Panc1 (cell line): ENCODE measurements around the gene EGFLAM. TPM values are rescaled to one million over a fixed set of nuclear protein-coding genes. Genes with fewer than 3 reads are reported as not detected.

Experiments used
- ATAC-seq: fragments of 200-7000 bp; cut with Tn5 transposase; 2 replicates; pipeline ENCODE4 v1.9.1; 2020; ENCODE audit warnings: mild to moderate bottlenecking, moderate library complexity
- BruUV-seq: library from RNA; stranded (reverse); fragments of 400-500 nt; replicated peaks from 2 replicates; lab custom pipeline; 2021; lab: Mats Ljungman, UMichigan
- CTCF ChIA-PET: fragments of 300-600 bp; sonication (Branson Sonifier 250); formaldehyde crosslinking; loops from one replicate; lab custom pipeline; 2022; ENCODE audit warnings: antibody characterized with exemption; lab: Charles Lee
- POLR2A ChIA-PET: fragments of 300-600 bp; sonication (Branson Sonifier 250); formaldehyde crosslinking; loops from one replicate; lab custom pipeline; 2022; ENCODE audit warnings: antibody characterized with exemption; lab: Charles Lee
- DNase-seq: peaks from one replicate; pipeline ENCODE4 v3.0.0-alpha.2; 2010; ENCODE audit warnings: low read depth, low spot score
- H3K27ac ChIP-seq: 2 replicates; pipeline ENCODE4 v1.5.1; 2011; ENCODE audit warnings: mild to moderate bottlenecking, low read length, inconsistent platforms
- H3K27me3 ChIP-seq: fragments of 200-500 bp; sonication (Bioruptor generic); 2 replicates; pipeline ENCODE4 v1.6.0; 2014; ENCODE audit warnings: low read length, inconsistent platforms; ENCODE audit not compliant: control insufficient read depth, insufficient read depth
- H3K36me3 ChIP-seq: fragments of 200-500 bp; sonication (Bioruptor generic); 2 replicates; pipeline ENCODE4 v1.5.1; 2014; ENCODE audit warnings: inconsistent platforms, mild to moderate bottlenecking, low read length, moderate library complexity; ENCODE audit not compliant: control insufficient read depth, insufficient read depth
- H3K4me1 ChIP-seq: 2 replicates; pipeline ENCODE4 v1.5.1; 2011; ENCODE audit warnings: inconsistent platforms, mild to moderate bottlenecking, low read length, moderate library complexity; ENCODE audit not compliant: control insufficient read depth, insufficient read depth
- H3K4me3 ChIP-seq, 2 experiments: 2 replicates each; pipeline ENCODE4 v1.5.1; 2011 to 2012; ENCODE audit warnings: low read depth in 2 of 2, low read length in 2 of 2, mild to moderate bottlenecking in 2 of 2, inconsistent platforms in 1 of 2, moderate library complexity in 1 of 2
- H3K9me3 ChIP-seq: fragments of 200-500 bp; sonication (Bioruptor generic); 2 replicates; pipeline ENCODE4 v1.5.1; 2014; ENCODE audit warnings: low read depth, mild to moderate bottlenecking, inconsistent platforms, low read length, moderate library complexity; ENCODE audit not compliant: control insufficient read depth, insufficient read depth
- CTCF ChIP-seq: fragments of 450-650 bp; IDR thresholded peaks from 2 replicates; pipeline ENCODE4 v1.5.1; 2017; ENCODE audit warnings: mild to moderate bottlenecking
- POLR2AphosphoS5 ChIP-seq: IDR thresholded peaks from 2 replicates; pipeline ENCODE4 v1.6.1; 2012; ENCODE audit warnings: mild to moderate bottlenecking, low read depth, low read length, moderate library complexity
- REST ChIP-seq, 2 experiments: IDR thresholded peaks; 2 replicates each; pipeline ENCODE4 v1.6.1; 2011 to 2012; ENCODE audit warnings: low read depth in 2 of 2, control low read depth in 1 of 2, low read length in 1 of 2, mild to moderate bottlenecking in 1 of 2, moderate library complexity in 1 of 2; ENCODE audit not compliant: insufficient read depth in 1 of 2
- SIN3A ChIP-seq: IDR thresholded peaks from 2 replicates; pipeline ENCODE4 v1.6.1; 2012; ENCODE audit warnings: low read depth, mild to moderate bottlenecking, low read length, moderate library complexity, borderline replicate concordance; ENCODE audit not compliant: insufficient read depth
- TCF7L2 ChIP-seq: IDR thresholded peaks from 2 replicates; pipeline ENCODE4 v1.6.1; 2011; ENCODE audit warnings: mild to moderate bottlenecking, low read depth, low read length, inconsistent platforms
- in situ Hi-C: cut with HindIII; loops from 2 replicates; pipeline ENCODE4 v1.10.0; 2016; ENCODE audit warnings: low sequenced_read_pairs, low pct_unique_long_range_greater_than_20kb
- intact Hi-C: fragments of 100-400 bp; cut with micrococcal nuclease; formaldehyde crosslinking; loops from one replicate; pipeline ENCODE4 v1.10.0; 2022; ENCODE audit not compliant: unreplicated experiment
- total RNA-seq: library from RNA; stranded (reverse); gene quantifications from one replicate; pipeline ENCODE4 v1.2.1, GENCODE V29; 2021; ENCODE audit not compliant: unreplicated experiment

The EGFLAM gene
- total RNA-seq, 1 experiment from 2014 or later = 14.8 TPM

- no peak for DNase-seq
- TF ChIP-seq POLR2AphosphoS5 (no peak), CTCF (no peak), TCF7L2 (no peak), SIN3A (no peak), REST (IDR thresholded peaks at IDR 0.05; ENCODE audit: insufficient read depth in 1 of 2, low read depth in 2 of 2, low read length in 1 of 2) (no peak)
- ATAC-seq = no peak
- intact Hi-C loops = no loop called here
- in situ Hi-C loops = no loop called here
- H3K36me3 ChIP-seq = no peaks in the 10 kb centered on the region
- peaks cover 9% of the 10 kb centered on the region; the same call in 1 of the 2 replicates for H3K27me3 ChIP-seq
- H3K27ac ChIP-seq = no peak overlapping the region
- ChIA-PET CTCF (interaction anchor here (0.6 kb wide), 2 partner anchors 14 to 114 kb away, joined by 3 to 7 read pairs; no protein-coding TSS in a partner anchor), POLR2A (no interaction called here)
- H3K4me3 ChIP-seq = no peak overlapping the region
- no peaks in the 10 kb centered on the region for H3K9me3 ChIP-seq
- BruUV-seq = no TSS peak
- no peaks in the 10 kb centered on the region; the same call in 1 of the 2 replicates for H3K4me1 ChIP-seq
Observed at GRCh38 chr5:38284384-38284783, 26.0 kb downstream of the EGFLAM start.

- in situ Hi-C loops = no loop called here
- no peak for DNase-seq
- H3K4me1 ChIP-seq = no peaks in the 10 kb centered on the region; the same call in 1 of the 2 replicates
- peaks cover 9% of the 10 kb centered on the region for H3K27me3 ChIP-seq
- no peak overlapping the region for H3K27ac ChIP-seq
- ChIA-PET POLR2A (no interaction called here), CTCF (no interaction called here)
- BruUV-seq = no TSS peak
- H3K4me3 ChIP-seq = no peak overlapping the region
- TF ChIP-seq CTCF = no peak
- TF ChIP-seq TCF7L2 = no peak
- TF ChIP-seq REST (IDR thresholded peaks at IDR 0.05; ENCODE audit: insufficient read depth in 1 of 2, low read depth in 2 of 2, low read length in 1 of 2) = no peak
- no peak for TF ChIP-seq POLR2AphosphoS5
- TF ChIP-seq SIN3A = no peak
- no peaks in the 10 kb centered on the region for H3K9me3 ChIP-seq
- no peak for ATAC-seq
- intact Hi-C loops = no loop called here
- no peaks in the 10 kb centered on the region for H3K36me3 ChIP-seq
Observed at GRCh38 chr5:38285226-38285625, 26.9 kb downstream of the EGFLAM start.
